ENCODE measurements around the gene KNDC1.

The KNDC1 gene

DNA sequence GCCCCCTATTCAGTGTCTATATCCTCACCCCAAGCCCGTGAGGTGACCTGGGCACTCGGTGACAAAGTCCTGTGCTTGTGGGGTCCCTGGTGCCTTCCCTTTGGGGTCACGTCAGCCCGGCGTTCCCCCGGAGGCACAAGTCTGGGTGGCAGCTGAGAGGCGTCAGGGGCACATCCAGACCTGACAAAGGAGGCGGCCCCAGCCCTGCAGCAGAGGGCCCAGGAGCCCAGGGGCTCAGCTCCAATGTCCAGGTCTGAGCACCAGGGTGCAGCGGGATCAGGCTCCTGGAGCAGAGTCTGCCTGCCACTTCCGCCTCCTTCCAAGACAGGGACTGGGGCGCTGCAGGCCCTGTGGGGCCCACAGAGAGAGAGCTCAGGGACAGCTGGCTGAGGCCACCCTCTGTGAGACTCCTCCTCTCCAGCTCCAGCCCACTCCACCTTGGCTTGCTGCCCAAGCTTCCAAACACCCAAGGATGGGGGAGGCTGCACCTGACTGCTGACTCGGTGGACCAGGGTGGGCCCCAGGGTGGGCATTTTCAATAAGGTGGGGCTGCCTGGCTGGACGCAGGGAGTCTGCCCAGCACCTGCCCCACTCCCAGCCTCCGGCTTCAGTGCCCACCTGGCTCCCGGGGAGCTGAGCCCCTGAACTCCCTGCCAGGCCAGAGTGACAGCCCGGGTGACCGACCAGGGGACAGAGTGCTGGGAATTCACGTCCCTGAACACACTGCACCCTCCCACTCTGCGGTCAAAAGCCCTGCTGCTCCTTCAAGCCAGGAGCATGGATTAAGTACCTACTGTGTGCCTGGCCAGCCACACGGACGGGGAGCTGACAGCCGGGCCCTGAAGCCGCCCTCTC is 1.0 kb upstream of the KNDC1 start:
- Histone ChIP-seq H3K27ac (ENCODE audit: low read length) (no peak overlapping the region), H3K4me1 (ENCODE audit: control insufficient read depth in 1 of 2, insufficient read depth in 2 of 2, low read length in 2 of 2) (peaks cover 0 to 17% of the 10 kb centered on the region in 2 donors), H3K36me3 (ENCODE audit: control insufficient read depth in 1 of 2, insufficient read depth in 2 of 2, low read length in 2 of 2) (no peaks in the 10 kb centered on the region), H3K9me3 (ENCODE audit: control insufficient read depth in 1 of 2, low read length in 2 of 2) (no peaks in the 10 kb centered on the region), H3K27me3 (ENCODE audit: low read depth, low read length) (peaks cover 13% of the 10 kb centered on the region), H3K4me3 (ENCODE audit: low read depth in 1 of 2, low read length in 2 of 2) (no peak overlapping the region)

DNA sequence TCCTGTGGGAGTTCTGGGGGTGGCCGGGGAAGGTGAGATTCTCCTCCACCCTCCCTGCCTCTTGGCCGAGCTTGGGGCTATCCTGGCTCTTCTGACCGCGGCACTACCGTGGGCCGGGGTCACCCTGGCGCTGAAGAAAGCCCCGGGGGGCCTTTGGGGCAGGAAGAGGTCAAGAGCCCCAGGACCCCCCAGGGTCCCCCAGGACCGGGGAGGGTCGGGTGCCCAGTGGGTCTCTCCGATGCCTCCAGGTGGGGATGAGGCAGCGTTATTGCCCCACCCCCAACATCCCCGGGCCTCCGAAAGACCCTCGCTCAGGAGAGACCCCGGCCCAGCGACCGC is 439 bp upstream of the KNDC1 start:
- Histone ChIP-seq H3K4me3 (ENCODE audit: low read depth in 1 of 2, low read length in 2 of 2) (no peak overlapping the region), H3K36me3 (ENCODE audit: control insufficient read depth in 1 of 2, insufficient read depth in 2 of 2, low read length in 2 of 2) (no peaks in the 10 kb centered on the region), H3K27me3 (ENCODE audit: low read depth, low read length) (peaks cover 13% of the 10 kb centered on the region), H3K27ac (ENCODE audit: low read length) (no peak overlapping the region), H3K4me1 (ENCODE audit: control insufficient read depth in 1 of 2, insufficient read depth in 2 of 2, low read length in 2 of 2) (peaks cover 0 to 17% of the 10 kb centered on the region in 2 donors), H3K9me3 (ENCODE audit: control insufficient read depth in 1 of 2, low read length in 2 of 2) (no peaks in the 10 kb centered on the region)

DNA sequence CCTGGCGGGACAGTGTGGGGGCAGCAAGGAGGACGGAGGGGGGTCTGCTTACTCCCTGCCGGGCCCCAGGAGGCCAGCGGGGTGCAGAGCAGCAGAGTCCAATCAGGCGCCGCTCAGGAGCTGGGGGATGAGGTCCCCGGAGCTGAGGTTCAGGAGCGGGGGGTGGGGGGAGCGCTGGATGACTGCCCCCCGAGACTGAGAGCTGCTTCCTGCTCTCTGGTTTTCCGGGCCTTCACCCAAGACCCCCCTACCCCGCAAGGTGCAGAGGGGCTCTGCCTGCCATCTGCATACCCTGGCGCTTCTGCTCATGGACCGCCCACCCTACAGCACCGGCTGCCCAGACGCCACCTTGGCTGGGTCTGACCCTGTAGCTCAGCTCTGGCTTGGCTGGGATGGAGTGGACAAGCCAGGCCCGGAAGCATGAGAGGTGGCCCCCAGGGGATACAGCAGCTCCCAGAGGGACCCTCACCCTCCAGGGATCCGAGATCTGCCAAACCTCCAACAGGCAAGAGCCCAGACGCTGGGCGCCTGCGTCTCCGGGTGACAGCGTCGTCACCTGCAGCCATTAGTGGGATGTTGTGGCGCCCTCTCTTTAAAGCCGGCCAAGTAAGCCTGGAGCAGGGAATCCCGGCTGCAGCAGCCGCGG is 930 bp downstream of the KNDC1 start:
- H3K4me1 ChIP-seq (ENCODE audit: control insufficient read depth in 1 of 2, insufficient read depth in 2 of 2, low read length in 2 of 2), result peaks cover 0 to 17% of the 10 kb centered on the region in 2 donors
- H3K36me3 ChIP-seq (ENCODE audit: control insufficient read depth in 1 of 2, insufficient read depth in 2 of 2, low read length in 2 of 2), result no peaks in the 10 kb centered on the region
- no peaks in the 10 kb centered on the region for H3K9me3 ChIP-seq (ENCODE audit: control insufficient read depth in 1 of 2, low read length in 2 of 2)
- H3K27ac ChIP-seq (ENCODE audit: low read length), result no peak overlapping the region
- H3K4me3 ChIP-seq (ENCODE audit: low read depth in 1 of 2, low read length in 2 of 2), result peak overlapping the region; percentile 42 to 64
- H3K27me3 ChIP-seq (ENCODE audit: low read depth, low read length), result peaks cover 13% of the 10 kb centered on the region

DNA sequence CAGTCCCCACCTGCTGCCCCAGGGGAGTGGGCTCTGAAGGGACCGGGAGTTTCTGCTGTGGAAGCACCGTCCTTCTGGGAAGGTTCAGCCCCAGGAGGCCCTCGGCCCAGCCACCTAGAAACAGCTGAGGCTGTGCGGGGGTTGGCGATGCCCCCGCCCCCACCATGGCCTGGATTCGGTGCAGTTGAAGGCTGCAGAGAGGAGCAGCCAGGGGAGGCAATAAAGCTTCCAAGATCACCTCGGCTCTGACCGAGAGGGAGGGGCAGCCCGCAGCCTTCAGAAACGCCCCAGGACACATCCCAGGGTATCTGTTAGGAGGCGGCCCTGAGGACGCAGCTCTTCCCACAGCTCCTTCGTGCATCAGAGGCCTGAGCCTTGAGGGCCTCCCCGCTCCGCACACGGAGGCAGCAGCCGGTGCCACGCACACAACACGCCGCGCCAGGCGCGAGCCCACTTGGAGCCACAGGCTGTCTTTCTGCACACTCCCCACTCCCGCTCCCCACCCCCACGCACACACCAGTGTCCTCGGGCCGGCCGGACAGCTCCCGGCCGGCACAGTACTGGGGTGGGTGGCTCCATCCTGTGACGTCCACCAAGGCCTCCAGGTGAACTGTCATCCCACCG is 1.6 kb downstream of the KNDC1 start:
- Histone ChIP-seq H3K27ac (ENCODE audit: low read length) (no peak overlapping the region), H3K4me1 (ENCODE audit: control insufficient read depth in 1 of 2, insufficient read depth in 2 of 2, low read length in 2 of 2) (peaks cover 0 to 17% of the 10 kb centered on the region in 2 donors), H3K36me3 (ENCODE audit: control insufficient read depth in 1 of 2, insufficient read depth in 2 of 2, low read length in 2 of 2) (no peaks in the 10 kb centered on the region), H3K9me3 (ENCODE audit: control insufficient read depth in 1 of 2, low read length in 2 of 2) (no peaks in the 10 kb centered on the region), H3K4me3 (ENCODE audit: low read depth in 1 of 2, low read length in 2 of 2) (peak overlapping the region in 1 of 2 donors; percentile 64), H3K27me3 (ENCODE audit: low read depth, low read length) (peaks cover 13% of the 10 kb centered on the region)

DNA sequence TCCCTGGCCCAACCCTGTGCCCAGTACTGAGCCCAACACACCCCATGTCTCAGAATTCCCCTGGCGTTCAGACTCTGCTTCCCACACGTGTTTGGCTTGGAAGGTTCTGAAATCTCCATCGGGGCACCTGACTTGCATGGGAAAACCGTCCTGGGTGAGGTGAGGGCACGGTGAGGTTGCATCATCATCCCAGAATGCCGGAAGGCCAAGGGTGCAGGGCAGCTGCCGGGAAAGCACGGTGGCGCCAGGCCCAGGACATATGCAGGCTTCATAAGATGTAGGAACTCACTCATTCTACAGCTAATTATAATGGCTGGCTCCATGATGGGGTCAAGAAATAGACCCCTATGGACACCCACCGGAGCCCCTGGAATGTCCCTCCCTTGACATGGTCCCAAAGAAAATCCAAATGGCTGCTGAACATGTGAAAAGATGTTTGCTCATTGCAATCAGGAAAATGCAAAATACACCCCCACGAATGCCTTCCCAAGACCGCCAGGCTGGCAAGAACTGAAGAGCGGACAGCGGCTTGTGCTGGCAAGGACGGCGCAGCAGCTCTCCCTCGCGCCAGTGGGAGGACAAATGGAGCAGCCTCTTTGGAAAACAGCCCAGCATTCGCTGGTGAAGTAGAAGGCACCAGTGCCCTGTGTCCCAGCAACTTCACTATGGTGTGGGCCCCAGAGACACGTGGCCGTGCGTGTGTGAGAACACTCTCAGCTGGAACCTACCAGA is 2.3 kb downstream of the KNDC1 start:
- Histone ChIP-seq H3K27me3 (ENCODE audit: low read depth, low read length) (peaks cover 13% of the 10 kb centered on the region), H3K4me3 (ENCODE audit: low read depth in 1 of 2, low read length in 2 of 2) (no peak overlapping the region), H3K4me1 (ENCODE audit: control insufficient read depth in 1 of 2, insufficient read depth in 2 of 2, low read length in 2 of 2) (peaks cover 0 to 17% of the 10 kb centered on the region in 2 donors), H3K36me3 (ENCODE audit: control insufficient read depth in 1 of 2, insufficient read depth in 2 of 2, low read length in 2 of 2) (no peaks in the 10 kb centered on the region), H3K27ac (ENCODE audit: low read length) (no peak overlapping the region), H3K9me3 (ENCODE audit: control insufficient read depth in 1 of 2, low read length in 2 of 2) (no peaks in the 10 kb centered on the region)

DNA sequence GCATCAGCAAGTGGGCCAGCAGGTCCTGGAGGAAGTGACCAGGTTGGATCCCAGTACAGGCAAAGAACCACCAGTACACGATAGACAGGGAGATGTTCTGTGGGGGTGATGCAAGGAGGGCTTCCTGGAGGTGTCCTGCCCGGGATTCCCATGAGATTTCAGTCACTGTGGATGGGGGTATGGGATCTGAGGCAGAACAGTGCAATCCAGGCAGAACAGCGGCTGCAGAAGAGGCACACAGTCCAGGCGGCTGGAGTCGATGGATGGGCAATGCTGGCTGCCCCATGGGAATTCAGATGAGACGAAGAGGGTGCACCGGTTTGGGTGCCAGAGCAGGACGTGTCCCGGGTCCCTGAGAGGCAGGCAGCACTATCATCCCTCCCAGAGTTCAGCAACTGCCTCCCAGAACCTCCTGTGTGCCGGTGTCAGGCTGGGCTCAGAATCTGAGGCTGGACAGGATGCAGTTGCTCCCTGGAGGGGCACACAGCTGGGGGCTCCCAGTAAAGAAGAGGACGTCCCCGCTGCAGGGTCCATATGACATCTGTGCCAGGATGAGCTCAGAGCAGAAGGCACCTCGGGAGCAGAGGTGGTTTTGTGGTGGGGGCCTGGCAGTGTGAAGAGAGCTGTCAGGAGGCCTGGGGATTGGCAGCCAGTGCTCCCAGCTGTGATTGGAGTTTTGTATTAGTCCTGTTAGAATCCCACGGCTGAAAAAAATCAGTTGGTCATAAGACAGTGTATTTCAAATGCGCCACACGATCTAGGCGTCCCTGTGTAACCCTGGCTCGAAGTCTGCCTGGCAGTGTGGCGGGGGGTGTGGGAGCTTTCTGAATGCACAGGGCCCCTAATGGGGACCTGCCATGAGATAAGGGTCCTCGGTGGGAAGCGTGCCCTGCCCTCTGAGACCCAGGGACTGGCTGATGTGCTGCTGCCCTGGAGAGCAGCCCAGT is 3.2 kb downstream of the KNDC1 start:
- Histone ChIP-seq H3K27me3 (ENCODE audit: low read depth, low read length) (peaks cover 13% of the 10 kb centered on the region), H3K36me3 (ENCODE audit: control insufficient read depth in 1 of 2, insufficient read depth in 2 of 2, low read length in 2 of 2) (no peaks in the 10 kb centered on the region), H3K9me3 (ENCODE audit: control insufficient read depth in 1 of 2, low read length in 2 of 2) (no peaks in the 10 kb centered on the region), H3K27ac (ENCODE audit: low read length) (no peak overlapping the region), H3K4me1 (ENCODE audit: control insufficient read depth in 1 of 2, insufficient read depth in 2 of 2, low read length in 2 of 2) (peaks cover 0 to 17% of the 10 kb centered on the region in 2 donors), H3K4me3 (ENCODE audit: low read depth in 1 of 2, low read length in 2 of 2) (no peak overlapping the region)

DNA sequence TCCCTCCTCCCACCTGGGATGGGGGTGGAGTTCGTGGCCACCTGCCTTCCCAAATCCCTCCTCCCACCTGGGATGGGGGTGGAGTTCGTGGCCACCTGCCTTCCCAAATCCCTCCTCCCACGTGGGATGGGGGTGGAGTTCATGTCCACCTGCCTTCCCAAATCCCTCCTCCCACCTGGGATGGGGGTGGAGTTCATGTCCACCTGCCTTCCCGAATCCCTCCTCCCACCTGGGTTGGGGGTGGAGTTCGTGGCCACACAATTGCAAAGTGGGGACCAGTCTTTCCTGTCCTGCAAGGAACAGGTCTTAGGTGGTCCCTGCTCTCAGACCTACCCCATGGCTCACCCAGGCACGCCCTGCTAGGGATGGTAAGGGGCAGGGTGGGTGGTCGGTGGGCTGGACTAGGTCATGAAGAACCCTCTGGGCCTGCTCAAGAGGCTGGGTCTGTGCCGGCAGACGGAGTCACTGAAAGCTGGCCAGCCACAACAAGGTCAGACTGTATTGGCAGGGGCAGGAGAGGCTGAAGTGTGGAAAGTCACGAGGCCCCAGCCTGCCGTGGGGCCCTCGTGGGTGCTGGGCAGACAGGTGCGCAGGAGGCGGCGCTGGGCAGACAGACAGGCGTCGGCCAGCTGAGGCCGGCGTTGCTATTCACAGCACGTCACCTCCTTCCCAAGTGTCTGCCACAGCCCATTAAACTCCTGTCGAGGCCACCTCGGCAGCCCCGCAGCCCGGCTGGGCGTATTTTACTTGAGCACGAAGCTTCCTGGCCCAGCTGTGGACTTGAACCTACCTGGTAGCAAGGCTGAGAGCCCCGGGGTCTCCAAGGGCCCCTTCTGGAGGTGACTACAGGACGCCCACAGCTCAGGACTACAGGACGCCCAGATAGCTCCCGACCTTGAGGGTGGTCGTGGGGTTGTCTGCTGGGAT is 4.1 kb downstream of the KNDC1 start:
- peaks cover 13% of the 10 kb centered on the region for H3K27me3 ChIP-seq (ENCODE audit: low read depth, low read length)
- peaks cover 0 to 17% of the 10 kb centered on the region in 2 donors for H3K4me1 ChIP-seq (ENCODE audit: control insufficient read depth in 1 of 2, insufficient read depth in 2 of 2, low read length in 2 of 2)
- H3K27ac ChIP-seq (ENCODE audit: low read length), result no peak overlapping the region
- H3K9me3 ChIP-seq (ENCODE audit: control insufficient read depth in 1 of 2, low read length in 2 of 2), result no peaks in the 10 kb centered on the region
- H3K4me3 ChIP-seq (ENCODE audit: low read depth in 1 of 2, low read length in 2 of 2), result no peak overlapping the region
- H3K36me3 ChIP-seq (ENCODE audit: control insufficient read depth in 1 of 2, insufficient read depth in 2 of 2, low read length in 2 of 2), result no peaks in the 10 kb centered on the region

DNA sequence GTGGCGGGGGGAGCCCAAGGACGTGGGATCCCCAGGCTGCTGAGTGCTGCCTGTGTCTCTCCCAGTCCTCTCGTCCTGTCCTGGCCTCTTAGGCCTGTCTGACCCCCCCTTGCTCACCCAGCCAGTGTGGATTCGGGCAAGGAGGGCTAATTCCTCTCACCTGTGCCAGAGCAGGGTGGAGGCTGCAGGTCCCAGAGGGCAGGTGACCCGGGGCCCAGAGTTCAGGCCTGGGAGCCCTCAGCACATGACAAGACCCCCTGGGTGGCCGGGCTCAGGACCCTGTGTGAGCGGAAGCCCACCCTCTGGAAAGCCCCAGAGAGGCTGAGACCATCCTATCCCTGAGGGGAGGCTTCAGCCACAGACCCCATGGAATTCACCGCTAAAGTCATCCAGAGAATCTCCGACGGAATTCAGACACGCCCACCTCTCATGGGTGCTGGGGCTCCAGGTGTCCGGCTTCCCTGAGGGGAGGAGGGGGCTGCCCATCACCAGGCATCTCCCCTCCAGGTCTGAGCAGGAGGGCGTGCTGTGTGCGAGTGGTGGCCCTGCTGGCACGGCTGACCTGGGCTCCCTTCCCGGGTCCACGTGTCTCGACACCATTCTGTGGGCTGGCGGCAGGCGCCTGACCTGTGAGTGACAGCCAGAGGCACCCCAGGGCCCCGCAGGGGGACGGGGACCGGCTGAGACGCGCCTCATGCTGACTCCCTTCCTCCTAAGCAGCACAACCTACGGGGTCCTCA is 5.0 kb downstream of the KNDC1 start:
- Histone ChIP-seq H3K27me3 (ENCODE audit: low read depth, low read length) (peaks cover 13% of the 10 kb centered on the region), H3K4me1 (ENCODE audit: control insufficient read depth in 1 of 2, insufficient read depth in 2 of 2, low read length in 2 of 2) (peaks cover 0 to 17% of the 10 kb centered on the region in 2 donors), H3K9me3 (ENCODE audit: control insufficient read depth in 1 of 2, low read length in 2 of 2) (no peaks in the 10 kb centered on the region), H3K4me3 (ENCODE audit: low read depth in 1 of 2, low read length in 2 of 2) (no peak overlapping the region), H3K36me3 (ENCODE audit: control insufficient read depth in 1 of 2, insufficient read depth in 2 of 2, low read length in 2 of 2) (no peaks in the 10 kb centered on the region), H3K27ac (ENCODE audit: low read length) (no peak overlapping the region)

Measured in muscle layer of duodenum (tissue), 2 donors.